ENCODE results near the gene GMDS. TPM values are rescaled to one million over a fixed set of nuclear protein-coding genes. Genes with fewer than 3 reads are reported as not detected.

GMDS gene
- total and polyA plus RNA-seq, 2 of the 13 experiments (the other 11 are each of a cell fraction or from before 2014, with no cell fraction given) = 64.4 to 112 TPM

GRCh38 chr6:1819007-1819406, 426.4 kb downstream of the GMDS start:
- no peak for FAIRE-seq
- no peaks in the 10 kb centered on the region for H3K27me3 ChIP-seq (ENCODE audit: control insufficient read depth in 1 of 2, insufficient read depth in 2 of 2, low read length in 2 of 2)
- POLR2A ChIA-PET = no interaction called here
- WGBS (ENCODE audit: low lambda C conversion rate) = 97% methylated on average over 3 of the region's 3 CpGs
- H3K4me2 ChIP-seq (ENCODE audit: low read depth, low read length) = no peak overlapping the region
- no peaks in the 10 kb centered on the region for H4K20me1 ChIP-seq (ENCODE audit: insufficient read depth, low read length)
- in situ Hi-C loops (cut with HindIII; ENCODE audit: extremely low pct_ligation_motif_present, low pct_unique_long_range_greater_than_20kb) = no loop called here
- H3K27ac ChIP-seq (ENCODE audit: extremely low read length, insufficient read depth, low read length) = no peak overlapping the region
- no peak for ATAC-seq
- CTCF ChIA-PET (ENCODE audit: low intra/inter-chr PET ratio, low total read pairs) = no interaction called here
- no peak for DNase-seq (ENCODE audit: low spot score)
- H3K4me1 ChIP-seq (ENCODE audit: insufficient read depth, low read length) = peaks cover 22% of the 10 kb centered on the region
- H2AFZ ChIP-seq (ENCODE audit: low read length) = no peak overlapping the region
- intact Hi-C loops (cut with micrococcal nuclease; ENCODE audit: unreplicated experiment) = no loop called here
- H3K9ac ChIP-seq (ENCODE audit: insufficient read depth, low read depth, low read length) = no peak overlapping the region
- no peaks in the 10 kb centered on the region for H3K79me2 ChIP-seq (ENCODE audit: insufficient read depth, low read length)
- H3K36me3 ChIP-seq (replicated peaks in 1 of 2; ENCODE audit: control insufficient read depth in 1 of 2, insufficient read depth in 2 of 2, low read length in 2 of 2) = no peaks in the 10 kb centered on the region
- no peak for TF ChIP-seq CSRNP2 (CRISPR knock-in tag; conservative IDR thresholded peaks at IDR 0.05; ENCODE audit: low read depth)
- no peak for TF ChIP-seq RARG (CRISPR knock-in tag; IDR thresholded peaks at IDR 0.05; ENCODE audit: low read depth)
- no peak for TF ChIP-seq ZNF850 (CRISPR knock-in tag; conservative IDR thresholded peaks at IDR 0.05)
- TF ChIP-seq RBAK (CRISPR knock-in tag; IDR thresholded peaks at IDR 0.05) = no peak
- no peak for TF ChIP-seq ETS1 (CRISPR knock-in tag; IDR thresholded peaks at IDR 0.05)
- TF ChIP-seq ZNF350 (CRISPR knock-in tag; IDR thresholded peaks at IDR 0.05; ENCODE audit: borderline replicate concordance, low read depth) = no peak
- TF ChIP-seq ZNF780A (CRISPR knock-in tag; IDR thresholded peaks at IDR 0.05) = no peak
- TF ChIP-seq SNRNP70 (IDR thresholded peaks at IDR 0.05; ENCODE audit: low read depth, low read length) = no peak
- no peak for TF ChIP-seq ISL2 (CRISPR knock-in tag; IDR thresholded peaks at IDR 0.05)
- TF ChIP-seq HCFC1 (IDR thresholded peaks at IDR 0.05; ENCODE audit: low read depth, low read length) = no peak
- no peak for TF ChIP-seq ZNF143 (CRISPR knock-in tag; IDR thresholded peaks at IDR 0.05)
- TF ChIP-seq ZNF552 (CRISPR knock-in tag; IDR thresholded peaks at IDR 0.05; ENCODE audit: borderline replicate concordance) = no peak
- no peak for TF ChIP-seq SNAPC4 (CRISPR knock-in tag; IDR thresholded peaks at IDR 0.05)
- TF ChIP-seq ZNF781 (CRISPR knock-in tag; IDR thresholded peaks at IDR 0.05; ENCODE audit: borderline replicate concordance, not compliant biosample characterization) = no peak
- TF ChIP-seq REXO4 (CRISPR knock-in tag; IDR thresholded peaks at IDR 0.05; ENCODE audit: borderline replicate concordance) = no peak
- TF ChIP-seq ZNF430 (CRISPR knock-in tag; IDR thresholded peaks at IDR 0.05) = no peak
- TF ChIP-seq HOXA5 (CRISPR knock-in tag; IDR thresholded peaks at IDR 0.05) = no peak
- no peak for TF ChIP-seq GPBP1L1 (CRISPR knock-in tag; IDR thresholded peaks at IDR 0.05)
- H3K4me3 ChIP-seq (replicated peaks in 1 of 3; ENCODE audit: insufficient read depth in 1 of 3, low read depth in 2 of 3, low read length in 3 of 3) = no peak overlapping the region
- no peaks in the 10 kb centered on the region for H3K9me3 ChIP-seq (ENCODE audit: low read length)
- no TSS peak for BruUV-seq (replicated peaks)
